RPMI8226 (cell line): ENCODE measurements around the gene ABCB7.
"Not testable (repeated sequence)": the region's sequence is repeated elsewhere in the genome, so short reads cannot be mapped to it uniquely, and the experiment has no call there.

Experiments used
- DNase-seq: peaks from one replicate; pipeline ENCODE4 v3.0.0-alpha.2; 2015

ABCB7 gene

GRCh38 chrX:75086731-75087195 lies 69.3 kb downstream of the ABCB7 start:
- no peak for DNase-seq

GRCh38 chrX:75084757-75085156 lies 71.3 kb downstream of the ABCB7 start:
- DNase-seq = no peak

- DNase-seq = no peak
Measured at GRCh38 chrX:75076429-75076828, 79.7 kb downstream of the ABCB7 start.

GRCh38 chrX:75074475-75074874 lies 81.6 kb downstream of the ABCB7 start:
- no peak for DNase-seq

- DNase-seq = no peak
Measured at GRCh38 chrX:75071334-75071733, 84.7 kb downstream of the ABCB7 start.

- no peak for DNase-seq
Measured at GRCh38 chrX:75067931-75068330, 88.2 kb downstream of the ABCB7 start.

GRCh38 chrX:75061701-75062100 lies 94.4 kb downstream of the ABCB7 start:
- DNase-seq = no peak

GRCh38 chrX:75051047-75051446 lies 105.0 kb downstream of the ABCB7 start:
- DNase-seq = no peak

GRCh38 chrX:75045369-75045768 lies 110.7 kb downstream of the ABCB7 start:
- no peak for DNase-seq

- not testable (repeated sequence) for DNase-seq
Measured at GRCh38 chrX:75044142-75044541, 111.9 kb downstream of the ABCB7 start.

GRCh38 chrX:75038925-75039324 lies 117.2 kb downstream of the ABCB7 start:
- peak; percentile 11 for DNase-seq
